Hepatocyte (in vitro differentiated cells): ENCODE results near the gene EFCAB9.

ENCODE experiments used
- CTCF ChIP-seq: fragments of 200-600 bp; sonication (generic); IDR thresholded peaks from 2 replicates; pipeline ENCODE4 v1.5.1; 2016; ENCODE audit warnings: antibody characterized with exemption, mild to moderate bottlenecking; ENCODE audit not compliant: poor library complexity
- EZH2 ChIP-seq: fragments of 200-600 bp; sonication (generic); IDR thresholded peaks from 2 replicates; pipeline ENCODE4 v1.6.1; 2016; ENCODE audit warnings: antibody characterized with exemption, mild to moderate bottlenecking, borderline replicate concordance
- EZH2phosphoT487 ChIP-seq: fragments of 200-600 bp; sonication (generic); IDR thresholded peaks from one replicate; pipeline ENCODE4 v1.6.1; 2018; ENCODE audit warnings: antibody characterized with exemption, mild to moderate bottlenecking, low read depth, moderate library complexity; ENCODE audit not compliant: unreplicated experiment, severe bottlenecking

DNA sequence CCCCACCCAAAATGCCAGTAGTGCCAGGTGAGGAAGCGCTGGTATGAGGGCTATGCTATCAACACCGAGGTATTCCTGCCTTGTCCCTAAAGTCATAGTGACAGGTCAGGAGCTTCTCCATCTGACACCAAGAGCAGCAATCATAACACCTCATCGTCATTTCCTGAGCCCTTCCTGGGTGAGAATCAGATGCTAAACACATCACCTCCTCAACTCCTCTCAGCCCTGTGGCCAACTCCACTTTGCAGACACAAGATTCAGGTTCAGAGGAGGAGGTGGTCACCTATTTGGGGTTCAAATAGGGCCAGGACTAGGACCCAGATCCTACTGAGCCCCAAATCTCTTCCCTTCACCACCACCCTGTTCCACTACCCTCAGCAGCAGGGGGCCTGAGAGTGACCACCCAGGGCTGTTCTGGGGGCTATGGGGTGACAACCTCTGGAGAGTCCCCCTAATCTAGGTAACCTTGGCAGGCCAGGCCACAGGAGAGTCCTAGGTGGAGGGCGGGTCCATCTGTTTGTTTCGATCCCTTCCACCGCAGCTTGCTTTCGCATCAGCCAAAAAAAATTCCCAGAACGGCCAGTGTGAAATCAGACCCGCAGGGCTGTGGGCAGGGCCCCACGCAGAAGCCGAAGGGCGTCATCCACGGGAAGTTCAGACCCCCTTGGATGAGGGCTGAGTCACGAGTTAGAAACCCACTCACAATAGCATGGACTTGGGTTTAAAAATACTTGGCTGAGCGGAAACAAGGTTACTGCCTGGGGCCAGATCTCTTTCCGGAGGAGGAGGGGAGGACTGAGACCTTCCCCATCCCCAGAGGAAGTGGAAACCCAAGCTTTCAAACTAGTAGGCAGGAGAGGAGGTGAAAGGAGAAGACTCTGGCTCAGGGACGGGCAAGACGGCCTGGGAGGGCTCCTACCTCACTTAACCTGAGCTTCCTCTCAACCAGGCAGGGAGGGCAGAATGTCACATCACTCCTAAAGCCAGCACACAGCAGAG, 14.7 kb upstream of the EFCAB9 start:
- TF ChIP-seq EZH2 (no peak), CTCF (no peak), EZH2phosphoT487 (no peak)
